ENCODE measurements around the gene COL13A1.

DNA sequence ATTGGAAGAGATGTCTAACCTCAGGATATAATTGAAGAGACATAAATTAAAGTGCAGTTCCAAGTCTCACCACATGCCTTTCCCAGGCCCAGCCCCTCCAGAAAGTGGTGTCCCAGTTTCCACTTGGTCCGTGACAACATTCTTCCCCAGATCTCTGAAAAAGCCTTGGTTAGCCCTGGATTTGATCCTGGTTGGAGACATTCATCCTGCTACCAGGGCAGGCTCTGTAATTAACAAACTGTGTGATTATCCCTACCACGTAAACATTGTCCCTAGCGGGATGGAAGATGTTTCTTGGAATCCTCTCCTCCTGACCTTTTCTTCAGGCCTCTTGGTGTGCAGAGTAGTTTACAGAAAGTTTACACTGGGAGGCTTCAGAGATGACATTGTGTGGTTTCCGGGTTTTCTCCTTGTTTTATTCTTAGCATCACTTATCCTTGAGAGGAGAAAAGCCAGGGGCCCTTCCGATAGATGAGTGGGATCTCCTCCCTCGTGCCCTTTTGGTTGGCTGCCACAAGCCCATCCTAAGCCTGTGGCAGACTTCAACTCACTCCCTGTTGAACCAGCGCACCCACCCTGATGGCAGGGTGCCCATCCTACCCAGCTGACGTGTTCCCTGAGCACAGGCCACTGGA, 83.8 kb downstream of the COL13A1 start:
- TF ChIP-seq, protein P1, sequence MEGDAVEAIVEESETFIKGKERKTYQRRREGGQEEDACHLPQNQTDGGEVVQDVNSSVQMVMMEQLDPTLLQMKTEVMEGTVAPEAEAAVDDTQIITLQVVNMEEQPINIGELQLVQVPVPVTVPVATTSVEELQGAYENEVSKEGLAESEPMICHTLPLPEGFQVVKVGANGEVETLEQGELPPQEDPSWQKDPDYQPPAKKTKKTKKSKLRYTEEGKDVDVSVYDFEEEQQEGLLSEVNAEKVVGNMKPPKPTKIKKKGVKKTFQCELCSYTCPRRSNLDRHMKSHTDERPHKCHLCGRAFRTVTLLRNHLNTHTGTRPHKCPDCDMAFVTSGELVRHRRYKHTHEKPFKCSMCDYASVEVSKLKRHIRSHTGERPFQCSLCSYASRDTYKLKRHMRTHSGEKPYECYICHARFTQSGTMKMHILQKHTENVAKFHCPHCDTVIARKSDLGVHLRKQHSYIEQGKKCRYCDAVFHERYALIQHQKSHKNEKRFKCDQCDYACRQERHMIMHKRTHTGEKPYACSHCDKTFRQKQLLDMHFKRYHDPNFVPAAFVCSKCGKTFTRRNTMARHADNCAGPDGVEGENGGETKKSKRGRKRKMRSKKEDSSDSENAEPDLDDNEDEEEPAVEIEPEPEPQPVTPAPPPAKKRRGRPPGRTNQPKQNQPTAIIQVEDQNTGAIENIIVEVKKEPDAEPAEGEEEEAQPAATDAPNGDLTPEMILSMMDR (IDR thresholded peaks at IDR 0.05): peak in 5 of 6 experiments; percentile 12 to 46 (median 23)
- TF ChIP-seq POLR2A (IDR thresholded peaks at IDR 0.05): no peak

Measured in adrenal gland (tissue), 5 donors.